H1 (cell line): ENCODE data around the gene TBC1D22A.

Source experiments
- ATF3 ChIP-seq: IDR thresholded peaks from 2 replicates; pipeline ENCODE4 v1.6.1; 2011; ENCODE audit warnings: low read depth, mild to moderate bottlenecking, low read length; ENCODE audit not compliant: insufficient read depth
- CEBPB ChIP-seq: IDR thresholded peaks from 2 replicates; pipeline ENCODE4 v1.6.1; 2012; ENCODE audit warnings: low read depth, low read length
- CTCF ChIP-seq, 3 experiments: IDR thresholded peaks; 1 replicate in 2 of 3; 2 replicates in 1 of 3; pipeline versions ENCODE4 v1.5.1 to v1.6.1; 2011; ENCODE audit warnings: low read length in 3 of 3, mild to moderate bottlenecking in 3 of 3, inconsistent platforms in 2 of 3, low read depth in 1 of 3, moderate library complexity in 1 of 3; ENCODE audit not compliant: insufficient read depth in 1 of 3; ENCODE audit errors: control extremely low read depth in 1 of 3
- EP300 ChIP-seq, 2 experiments: IDR thresholded peaks; 1 replicate in 1 of 2; 2 replicates in 1 of 2; pipeline ENCODE4 v1.6.1; 2011 to 2012; ENCODE audit warnings: low read depth in 2 of 2, low read length in 2 of 2, mild to moderate bottlenecking in 2 of 2, borderline replicate concordance in 1 of 2, inconsistent platforms in 1 of 2, moderate library complexity in 1 of 2
- JUND ChIP-seq: IDR thresholded peaks from 2 replicates; pipeline ENCODE4 v1.6.1; 2011; ENCODE audit warnings: mild to moderate bottlenecking, improper control_type of control experiment, low read length
- MAFK ChIP-seq: IDR thresholded peaks from 2 replicates; pipeline ENCODE4 v1.6.1; 2012; ENCODE audit warnings: low read depth, mild to moderate bottlenecking, improper control_type of control experiment, low read length
- POLR2A ChIP-seq, 2 experiments: IDR thresholded peaks; 1 replicate in 1 of 2; 2 replicates in 1 of 2; pipeline ENCODE4 v1.6.1; 2011; ENCODE audit warnings: low read depth in 2 of 2, low read length in 2 of 2, mild to moderate bottlenecking in 2 of 2; ENCODE audit errors: control extremely low read depth in 1 of 2
- SIN3A ChIP-seq, 2 experiments: IDR thresholded peaks in 1 of 2; conservative IDR thresholded peaks in 1 of 2; 2 replicates each; pipeline ENCODE4 v1.6.1; 2011 to 2012; ENCODE audit warnings: low read length in 2 of 2, improper control_type of control experiment in 1 of 2, low read depth in 1 of 2, mild to moderate bottlenecking in 1 of 2
- SP1 ChIP-seq: IDR thresholded peaks from 2 replicates; pipeline ENCODE4 v1.6.1; 2011; ENCODE audit warnings: low read depth, low read length
- TAF1 ChIP-seq: IDR thresholded peaks from 2 replicates; pipeline ENCODE4 v1.6.1; 2011; ENCODE audit warnings: mild to moderate bottlenecking, low read depth, low read length
- TAF7 ChIP-seq: optimal IDR thresholded peaks from 2 replicates; pipeline ENCODE3; 2011; ENCODE audit warnings: low read depth, mild to moderate bottlenecking, inconsistent platforms, low read length, moderate library complexity, borderline replicate concordance
- YY1 ChIP-seq: IDR thresholded peaks from 2 replicates; pipeline ENCODE4 v1.6.1; 2011; ENCODE audit warnings: low read depth, mild to moderate bottlenecking, low read length

- TF ChIP-seq CTCF (IDR thresholded peaks at IDR 0.05; ENCODE audit: control extremely low read depth in 1 of 3, insufficient read depth in 1 of 3, low read depth in 1 of 3, low read length in 3 of 3) = no peak
- TF ChIP-seq MAFK = no peak
- TF ChIP-seq SP1 = no peak
- no peak for TF ChIP-seq CEBPB
- no peak for TF ChIP-seq TAF1
- no peak for TF ChIP-seq JUND
- TF ChIP-seq YY1 = no peak
- TF ChIP-seq SIN3A (conservative IDR thresholded peaks at IDR 0.05 in 1 of 2, IDR thresholded peaks at IDR 0.05 in 1 of 2; ENCODE audit: low read depth in 1 of 2, low read length in 2 of 2) = no peak
- no peak for TF ChIP-seq EP300 (IDR thresholded peaks at IDR 0.05; ENCODE audit: borderline replicate concordance in 1 of 2, low read depth in 2 of 2, low read length in 2 of 2)
- TF ChIP-seq ATF3 = no peak
- TF ChIP-seq POLR2A (IDR thresholded peaks at IDR 0.05; ENCODE audit: control extremely low read depth in 1 of 2, low read depth in 2 of 2, low read length in 2 of 2) = no peak
- no peak for TF ChIP-seq TAF7
Observed at GRCh38 chr22:46976143-46976542, 213.7 kb downstream of the TBC1D22A start.
